Hypothalamus (tissue), 51 donors: ENCODE data around the gene TMPRSS13.
"Not testable (repeated sequence)": the region's sequence is repeated elsewhere in the genome, so short reads cannot be mapped to it uniquely, and the experiment has no call there.

Experiments used
- DNase-seq, 51 donors: peaks; one replicate each; lab custom pipeline; 2025; lab: John Stamatoyannopoulos, UW

TMPRSS13 gene

GRCh38 chr11:117950993-117951961 lies 22.1 kb upstream of the TMPRSS13 start:
- peak in 1 of 51 donors; percentile 54 for DNase-seq

DNA sequence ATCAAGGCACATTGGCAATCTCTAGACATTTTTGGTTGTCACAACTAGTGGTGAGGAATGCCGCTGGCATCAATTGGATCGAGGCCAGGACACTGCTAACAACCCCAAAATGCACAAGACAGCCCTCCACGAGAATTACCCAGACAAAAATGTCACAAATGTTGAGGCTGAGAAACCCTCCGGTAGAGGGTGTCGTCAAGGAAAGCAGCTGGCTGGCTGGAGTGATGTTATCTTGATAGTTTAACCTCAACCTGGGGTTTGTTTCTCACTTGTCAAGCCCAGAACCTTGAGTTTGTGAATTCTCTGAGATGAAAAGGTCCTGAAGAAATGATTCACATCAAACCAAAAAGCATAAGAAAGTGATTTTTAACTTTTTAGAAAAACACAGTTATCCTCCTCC lies 21.1 kb upstream of the TMPRSS13 start:
- no peak for DNase-seq

DNA sequence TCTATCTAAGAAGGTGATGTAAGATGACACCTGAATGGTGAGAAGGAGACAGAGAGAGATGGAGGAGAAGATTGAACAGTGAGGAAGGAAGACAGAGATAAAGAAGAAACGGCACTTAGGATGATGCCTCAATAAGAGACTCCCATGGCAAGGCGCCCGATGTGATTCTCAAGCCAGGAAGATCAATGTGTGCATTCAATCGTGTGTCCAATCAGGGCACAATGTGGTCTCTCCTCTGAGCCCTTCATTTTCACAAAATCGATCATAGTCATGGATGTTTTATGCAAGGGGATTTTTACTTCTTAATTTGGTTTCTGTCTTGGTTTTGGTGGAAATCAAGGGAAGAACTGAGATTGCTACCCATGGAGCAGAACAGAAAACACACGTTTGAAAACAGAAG lies 19.9 kb upstream of the TMPRSS13 start:
- DNase-seq = no peak

- DNase-seq = not testable (repeated sequence)
Observed at GRCh38 chr11:117948466-117948865, 19.3 kb upstream of the TMPRSS13 start.

DNA sequence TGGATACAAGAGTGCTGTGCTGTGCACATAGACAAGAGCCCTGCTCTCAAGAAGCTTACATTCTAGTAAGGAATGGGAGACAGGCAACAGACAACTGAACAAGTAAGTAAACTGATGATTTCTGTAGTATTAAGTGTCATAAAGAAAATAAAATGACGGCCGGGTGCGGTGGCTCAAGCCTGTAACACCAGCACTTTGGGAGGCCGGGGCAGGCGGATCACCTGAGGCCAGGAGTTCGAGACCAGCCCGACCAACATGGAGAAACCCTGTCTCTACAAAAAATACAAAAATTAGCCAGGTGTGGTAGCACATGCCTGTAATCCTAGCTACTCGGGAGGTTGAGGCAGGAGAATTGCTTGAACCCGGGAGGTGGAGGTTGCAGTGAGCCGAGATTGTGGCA lies 18.5 kb upstream of the TMPRSS13 start:
- not testable (repeated sequence) for DNase-seq

GRCh38 chr11:117946842-117947526 lies 17.8 kb upstream of the TMPRSS13 start:
- DNase-seq = peak in 50 of 51 donors; percentile 14 to 92 (median 72)

DNA sequence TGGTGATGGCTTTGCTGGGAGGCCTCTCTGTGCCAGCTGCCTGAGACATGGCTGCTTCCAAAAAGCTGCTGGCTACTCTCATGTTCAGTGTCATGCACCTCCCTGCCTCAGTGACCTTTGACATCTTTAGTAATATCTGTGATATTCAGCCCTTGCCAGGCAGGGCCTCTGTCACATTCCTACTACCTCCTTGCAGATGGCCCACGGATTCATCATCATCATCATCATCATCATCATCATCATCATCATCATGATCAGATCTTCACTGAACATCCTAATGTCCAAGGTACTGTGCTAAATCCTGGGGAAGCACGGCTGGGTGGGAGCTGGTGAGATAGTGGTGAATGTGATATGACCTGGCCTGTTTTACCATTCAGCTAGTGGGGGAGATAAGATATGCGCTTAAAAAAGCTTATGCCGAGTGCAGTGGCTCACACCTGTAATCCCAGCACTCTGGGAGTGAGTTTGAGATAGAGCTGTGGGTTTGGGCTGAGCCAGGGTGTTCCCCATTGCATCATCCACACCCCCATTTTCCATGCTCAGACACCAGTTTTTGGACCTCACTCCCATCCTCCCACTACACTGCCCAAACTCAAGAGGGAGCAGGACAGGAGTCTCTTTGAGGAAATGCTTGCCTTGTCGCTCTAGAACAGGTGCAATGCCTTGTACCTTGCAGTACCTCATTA lies 17.1 kb upstream of the TMPRSS13 start:
- no peak for DNase-seq

- DNase-seq = no peak
Observed at GRCh38 chr11:117945047-117945810, 16.0 kb upstream of the TMPRSS13 start.

DNA sequence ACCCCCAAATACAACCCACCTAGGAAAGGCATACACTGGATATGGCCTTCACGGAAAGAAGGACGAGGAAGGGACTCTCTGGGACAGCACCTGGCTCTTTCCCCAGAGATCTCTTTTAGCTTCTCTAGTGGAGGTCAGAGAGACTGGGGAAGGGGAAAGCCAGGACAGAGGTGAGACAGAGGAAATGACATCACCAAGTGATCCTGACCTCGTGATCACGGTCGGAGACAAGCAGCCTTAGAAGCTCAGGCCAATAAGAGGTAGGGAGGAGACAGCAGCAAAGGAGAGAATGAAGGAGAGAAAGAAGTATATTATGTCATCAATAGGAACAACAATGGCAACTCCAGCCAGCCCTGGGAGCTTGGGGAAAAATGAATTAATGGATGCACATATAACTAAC lies 15.4 kb upstream of the TMPRSS13 start:
- no peak for DNase-seq

DNA sequence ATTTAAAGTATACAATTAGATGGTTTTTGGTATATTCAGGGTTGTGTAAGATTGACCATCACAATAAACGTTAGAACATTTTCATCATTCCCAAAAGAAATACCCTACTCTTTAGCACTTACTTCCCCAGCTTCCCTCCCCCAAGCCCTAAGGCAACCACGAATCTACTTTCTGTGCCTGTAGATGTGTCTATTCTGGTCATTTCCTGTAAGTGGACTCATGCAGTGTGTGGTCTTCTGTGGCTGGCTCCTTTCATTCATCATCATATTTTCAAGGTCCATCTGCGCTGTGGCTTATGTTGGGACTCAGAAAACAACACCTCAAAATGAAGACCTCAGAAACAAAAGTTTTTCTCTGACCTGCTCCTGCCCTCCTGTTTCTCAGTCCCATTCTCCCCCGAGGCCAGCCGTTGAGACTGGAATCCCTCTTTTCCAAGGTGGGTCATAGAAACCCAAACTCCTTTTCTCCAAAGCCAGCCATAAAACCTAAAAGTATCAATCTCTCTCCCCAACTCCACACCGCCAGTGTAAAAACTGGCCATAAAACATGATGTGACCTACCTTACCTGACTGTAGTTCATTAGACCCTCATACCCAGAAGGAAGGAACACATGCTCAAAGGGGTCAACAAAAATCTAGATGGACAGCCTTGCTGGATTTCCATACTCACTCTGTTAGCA lies 12.9 kb upstream of the TMPRSS13 start:
- DNase-seq = no peak

DNA sequence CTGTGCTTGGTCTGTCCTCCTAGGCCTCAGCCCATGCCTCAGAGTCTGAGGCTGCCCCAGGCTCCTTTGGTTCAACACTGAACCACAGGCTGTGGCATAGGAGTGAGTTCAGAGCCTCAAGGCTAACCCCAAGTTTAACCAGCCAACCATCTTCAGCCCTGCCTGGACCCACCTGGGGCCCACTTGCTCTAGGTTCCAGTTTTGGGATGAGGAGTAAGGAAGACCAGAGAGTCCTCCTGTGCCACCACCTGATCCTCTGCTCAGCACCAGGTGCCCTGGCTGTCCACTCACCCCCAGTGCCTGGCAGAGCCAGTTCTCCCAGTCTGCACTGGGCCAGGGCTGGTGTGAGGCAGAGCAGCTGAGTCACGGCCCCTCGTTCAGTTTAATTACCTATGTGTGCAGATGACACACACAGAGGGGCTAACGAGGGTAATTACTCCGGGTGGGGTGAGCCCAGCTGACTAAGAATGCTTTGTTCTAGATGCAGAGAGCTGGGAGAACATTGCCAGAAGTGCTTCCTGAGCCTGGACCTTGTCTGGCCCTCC lies 12.0 kb upstream of the TMPRSS13 start:
- DNase-seq = no peak

DNA sequence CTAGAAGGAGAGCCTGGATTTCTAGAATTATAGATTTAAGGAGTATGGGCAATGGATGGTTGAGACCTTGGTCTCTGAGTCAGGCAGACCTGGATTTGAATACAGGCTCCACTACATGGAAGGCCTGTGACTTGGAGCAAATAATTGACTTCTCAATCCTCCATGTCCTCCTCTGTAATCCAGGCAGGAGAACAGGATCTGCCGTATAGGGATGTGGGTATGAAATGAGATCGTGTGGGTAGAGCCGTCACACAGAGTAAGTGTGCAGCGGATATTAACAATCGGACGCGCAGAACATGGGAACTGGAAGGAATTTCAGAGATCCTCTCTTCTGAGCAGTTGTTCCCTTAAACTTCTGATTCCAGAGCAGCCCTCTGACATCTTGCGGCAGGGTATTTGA lies 11.5 kb upstream of the TMPRSS13 start:
- no peak for DNase-seq

GRCh38 chr11:117936973-117937372 lies 7.8 kb upstream of the TMPRSS13 start:
- DNase-seq = no peak

DNA sequence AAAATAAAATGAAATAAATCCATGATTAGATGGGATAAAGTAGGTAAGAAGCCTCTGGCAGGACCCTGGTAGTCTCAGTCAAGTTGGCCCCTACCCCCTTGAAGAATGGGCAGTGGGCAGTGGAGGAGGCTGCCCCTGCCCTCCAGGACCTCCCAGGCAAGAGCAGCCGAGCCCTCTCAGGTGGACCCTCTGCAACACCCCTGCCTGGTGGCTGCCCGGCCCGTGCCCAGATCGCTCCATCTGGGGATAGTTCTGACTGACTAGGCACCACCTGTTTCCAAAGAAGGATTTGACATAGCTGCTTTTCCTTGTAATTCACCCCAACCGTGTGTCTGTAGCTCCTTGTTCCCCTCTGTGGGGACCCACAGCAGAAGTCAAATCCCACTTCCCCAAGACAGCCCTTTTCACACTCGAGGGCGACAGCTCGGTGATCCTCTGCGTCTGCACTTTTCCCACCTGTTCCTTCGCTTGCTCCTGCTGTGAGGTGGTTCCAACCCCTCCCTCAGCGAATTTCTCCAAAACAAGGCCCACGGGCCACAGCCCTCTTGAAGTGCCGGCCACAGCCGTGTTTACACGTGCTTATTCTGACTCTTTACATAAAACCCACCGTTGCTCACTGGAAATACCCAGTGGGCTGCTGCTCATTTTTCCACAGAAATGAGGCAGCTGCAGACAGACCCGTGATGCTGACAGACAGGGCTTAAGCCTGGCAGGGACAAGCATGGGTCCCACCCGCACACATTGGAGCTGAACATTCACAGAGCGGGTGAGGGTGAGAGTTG lies 5.5 kb upstream of the TMPRSS13 start:
- no peak for DNase-seq

DNA sequence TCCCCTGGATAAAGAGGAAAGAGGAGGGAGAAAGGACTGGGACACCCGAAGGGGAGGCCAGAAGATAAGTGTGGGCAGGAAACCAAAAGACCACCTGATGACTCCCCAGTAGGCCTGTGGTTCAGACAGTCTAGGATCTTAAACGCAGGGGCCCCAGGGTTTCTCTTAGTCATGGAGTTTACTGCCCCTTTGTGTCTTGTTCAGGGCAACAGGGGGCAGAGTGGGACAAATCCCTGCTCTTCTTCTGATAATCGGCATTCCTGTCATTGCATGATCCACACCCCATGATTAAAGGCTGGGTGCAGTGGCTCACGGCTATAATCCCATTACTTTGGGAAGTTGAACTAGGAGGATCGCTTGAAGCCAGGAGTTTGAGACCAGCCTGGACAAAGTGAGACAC lies 4.7 kb upstream of the TMPRSS13 start:
- no peak for DNase-seq

GRCh38 chr11:117933475-117933874 lies 4.3 kb upstream of the TMPRSS13 start:
- DNase-seq = no peak

DNA sequence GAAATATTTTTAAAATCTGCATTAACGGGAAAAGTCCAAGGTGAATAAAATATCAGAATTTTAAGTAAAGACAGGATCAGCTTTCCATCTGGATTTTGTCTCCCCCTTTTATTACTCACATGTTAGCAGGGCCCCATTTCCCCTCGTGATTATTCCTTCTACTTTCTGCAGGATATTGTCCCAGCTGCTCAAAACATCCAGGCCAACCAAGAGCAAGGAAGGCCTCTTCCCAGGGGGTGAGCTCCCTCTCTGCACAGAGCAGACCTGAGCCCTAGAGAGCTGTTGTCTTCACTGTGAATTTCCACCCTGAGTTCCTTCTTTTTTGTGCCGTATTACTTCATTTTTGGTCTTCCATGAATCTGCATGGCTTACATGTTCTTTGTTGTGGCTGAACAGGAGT lies 3.7 kb upstream of the TMPRSS13 start:
- no peak for DNase-seq

DNA sequence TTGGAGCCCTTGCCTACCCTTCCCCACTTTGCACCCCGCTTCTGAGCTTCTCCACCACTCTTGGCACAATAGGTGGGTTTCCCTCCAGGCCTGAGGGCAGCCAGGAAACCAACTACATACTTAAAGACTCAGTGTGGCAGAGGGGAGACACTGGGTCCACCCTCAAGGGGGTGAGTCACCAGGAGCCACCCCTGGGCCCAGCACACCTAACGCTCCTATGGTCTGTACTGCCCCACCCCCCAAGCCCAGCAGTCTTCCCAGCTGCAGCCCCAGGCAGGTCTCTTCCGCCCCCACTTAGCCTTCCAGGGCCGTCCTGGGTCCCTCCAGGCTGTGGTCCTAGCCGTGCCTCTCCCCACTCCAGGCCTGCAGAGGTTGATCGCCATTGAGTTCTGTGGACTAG lies 3.2 kb upstream of the TMPRSS13 start:
- DNase-seq = no peak

DNA sequence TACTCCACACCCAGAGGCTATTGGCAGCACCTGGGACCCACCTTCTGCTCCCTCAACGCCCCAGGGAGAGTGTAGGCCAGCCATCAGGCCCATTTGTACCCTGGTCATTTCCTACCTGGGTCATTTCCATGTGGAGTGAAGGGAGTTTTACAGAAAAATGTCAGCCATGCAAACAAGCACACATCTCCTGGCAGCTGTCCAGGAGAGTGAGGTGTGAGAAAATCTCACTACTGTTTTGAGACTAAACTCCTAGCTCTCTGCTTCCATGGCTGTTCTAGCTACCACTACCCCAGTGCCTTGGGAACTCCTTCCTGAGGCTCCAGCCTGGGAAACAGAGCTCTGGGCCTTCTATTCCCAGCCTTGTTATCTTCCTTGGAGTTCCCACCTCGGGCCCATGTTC lies 2.8 kb upstream of the TMPRSS13 start:
- DNase-seq = no peak
